Kidney (tissue), 14 donors: Measurements from ENCODE around the gene RCAN2. TPM values are rescaled to one million over a fixed set of nuclear protein-coding genes. Genes with fewer than 3 reads are reported as not detected.

Experiments
- DNase-seq, 5 donors: peaks; one replicate each; pipeline ENCODE4 v3.0.0-alpha.2; 2013 to 2020
- FAIRE-seq: peaks from 2 replicates; lab custom pipeline; 2012; peaks lifted over from hg19 to GRCh38; lab: Jason Lieb, UNC
- H3K27ac ChIP-seq, 2 donors: one replicate each; pipeline ENCODE4 v1.7.0; 2013; ENCODE audit warnings: low read depth in 2 of 2, low read length in 2 of 2, inconsistent platforms in 1 of 2
- H3K27me3 ChIP-seq: one replicate; pipeline ENCODE4 v1.7.1; 2013; ENCODE audit warnings: low read length, inconsistent platforms; ENCODE audit not compliant: control insufficient read depth, insufficient read depth
- H3K36me3 ChIP-seq, 3 donors: one replicate each; pipeline versions ENCODE4 v1.7.0 to v1.7.1; 2013; ENCODE audit warnings: low read length in 3 of 3, control low read depth in 1 of 3, inconsistent platforms in 1 of 3; ENCODE audit not compliant: insufficient read depth in 3 of 3, control insufficient read depth in 2 of 3
- H3K4me1 ChIP-seq, 3 donors: one replicate each; pipeline versions ENCODE4 v1.7.0 to v1.7.1; 2013; ENCODE audit warnings: low read length in 3 of 3, inconsistent platforms in 1 of 3, low read depth in 1 of 3; ENCODE audit not compliant: control insufficient read depth in 2 of 3, insufficient read depth in 2 of 3
- H3K4me3 ChIP-seq, 3 donors: one replicate each; pipeline versions ENCODE4 v1.7.0 to v1.8.1; 2013; ENCODE audit warnings: low read length in 3 of 3, control low read depth in 1 of 3, inconsistent platforms in 1 of 3
- H3K9ac ChIP-seq, 3 donors: one replicate each; pipeline versions ENCODE4 v1.7.0 to v1.7.1; 2013; ENCODE audit warnings: low read length in 3 of 3, control low read depth in 1 of 3, inconsistent platforms in 1 of 3
- H3K9me3 ChIP-seq, 3 donors: one replicate each; pipeline versions ENCODE4 v1.7.0 to v1.7.1; 2013; ENCODE audit warnings: low read length in 3 of 3, control low read depth in 1 of 3, inconsistent platforms in 1 of 3; ENCODE audit not compliant: control insufficient read depth in 2 of 3, insufficient read depth in 1 of 3
- intact Hi-C: fragments of 100-400 bp; cut with DNase I; formaldehyde crosslinking; loops from one replicate; pipeline ENCODE4 v1.11.1; 2022
- polyA plus RNA-seq: library from polyadenylated mRNA; stranded (reverse); fragments of 350-450 nt; fragmentation: Illumina TruSeq; extraction: RNeasy Lipid Tissue Mini Kit (QIAGEN cat#74804); gene quantifications from one replicate; pipeline ENCODE4 v1.2.3, GENCODE V29; 2014; ENCODE audit warnings: low read depth, low replicate concordance; ENCODE audit not compliant: insufficient read depth
- total RNA-seq: library from RNA; stranded (reverse); fragmentation: NEBNext Ultra II Directional; extraction: Animal tissue kit (Norgen Biotek cat#: 25700); gene quantifications from one replicate; pipeline ENCODE4 v1.2.1, GENCODE V29; 2021
- TF ChIP-seq, protein P1 (sequence below): IDR thresholded peaks from 3 replicates; pipeline ENCODE4 v1.5.1; 2012; ENCODE audit warnings: mild to moderate bottlenecking, moderate library complexity, borderline replicate concordance; ENCODE audit not compliant: insufficient read depth; ENCODE audit errors: extremely low read depth
- donor health status: control.
- donor health status: control.
- donor health status: control.
- donor health status: control.
- donor health status: control.
- donor health status: DM: yes; HTN: yes; CAD: no.
- donor health status: Normal renal cell carcinoma (clear cell type).

RCAN2 gene
- total and polyA plus RNA-seq, 2 donors from 2014 or later = 25.7 to 37.4 TPM

DNA sequence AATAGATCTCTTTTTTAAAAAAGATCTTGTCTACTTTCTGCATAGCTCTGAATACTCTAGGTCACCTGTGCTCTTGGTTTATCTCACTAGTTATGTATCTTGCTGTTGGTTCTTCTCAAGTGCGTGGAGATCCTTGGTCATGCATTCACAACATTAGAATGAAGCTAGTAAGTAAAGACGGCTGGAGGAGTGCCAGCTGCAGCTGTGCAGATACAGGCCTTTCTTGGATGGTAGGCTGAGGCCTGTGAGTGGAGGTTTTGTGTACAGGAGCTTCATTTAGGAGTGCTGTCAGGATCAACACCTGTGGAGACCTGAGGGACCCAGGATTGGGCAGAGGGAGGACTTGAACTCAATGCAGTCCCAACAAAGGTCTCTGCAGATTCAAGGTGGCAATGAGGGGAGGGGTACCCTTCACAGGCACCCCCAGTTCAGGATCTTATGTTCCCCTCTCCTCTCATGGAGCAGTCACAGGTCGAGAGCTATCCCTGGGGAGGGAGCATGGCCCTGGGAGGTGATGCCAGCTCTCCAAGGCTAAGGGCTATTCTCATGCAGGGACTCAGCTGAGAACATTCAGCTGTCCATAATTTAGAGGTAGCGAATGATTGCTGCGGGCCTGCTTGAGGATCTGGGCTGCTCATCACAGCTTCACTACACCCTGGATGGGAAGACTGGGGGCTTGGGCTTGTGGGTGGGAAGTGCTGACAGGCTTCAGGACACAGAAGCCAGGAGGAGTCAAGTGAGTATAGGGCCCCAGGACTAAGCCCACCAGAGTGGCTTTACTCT, 221.6 kb downstream of the RCAN2 start:
- no peaks in the 10 kb centered on the region for H3K36me3 ChIP-seq
- H3K4me3 ChIP-seq = no peak overlapping the region
- H3K4me1 ChIP-seq = peaks cover 0 to 4% (median 0%) of the 10 kb centered on the region in 3 donors
- H3K27me3 ChIP-seq = no peaks in the 10 kb centered on the region
- intact Hi-C loops = no loop called here
- FAIRE-seq (no peak), DNase-seq (peak in 1 of 5 donors; percentile 32)
- H3K9me3 ChIP-seq = no peaks in the 10 kb centered on the region
- H3K9ac ChIP-seq = no peak overlapping the region
- TF ChIP-seq, protein P1, sequence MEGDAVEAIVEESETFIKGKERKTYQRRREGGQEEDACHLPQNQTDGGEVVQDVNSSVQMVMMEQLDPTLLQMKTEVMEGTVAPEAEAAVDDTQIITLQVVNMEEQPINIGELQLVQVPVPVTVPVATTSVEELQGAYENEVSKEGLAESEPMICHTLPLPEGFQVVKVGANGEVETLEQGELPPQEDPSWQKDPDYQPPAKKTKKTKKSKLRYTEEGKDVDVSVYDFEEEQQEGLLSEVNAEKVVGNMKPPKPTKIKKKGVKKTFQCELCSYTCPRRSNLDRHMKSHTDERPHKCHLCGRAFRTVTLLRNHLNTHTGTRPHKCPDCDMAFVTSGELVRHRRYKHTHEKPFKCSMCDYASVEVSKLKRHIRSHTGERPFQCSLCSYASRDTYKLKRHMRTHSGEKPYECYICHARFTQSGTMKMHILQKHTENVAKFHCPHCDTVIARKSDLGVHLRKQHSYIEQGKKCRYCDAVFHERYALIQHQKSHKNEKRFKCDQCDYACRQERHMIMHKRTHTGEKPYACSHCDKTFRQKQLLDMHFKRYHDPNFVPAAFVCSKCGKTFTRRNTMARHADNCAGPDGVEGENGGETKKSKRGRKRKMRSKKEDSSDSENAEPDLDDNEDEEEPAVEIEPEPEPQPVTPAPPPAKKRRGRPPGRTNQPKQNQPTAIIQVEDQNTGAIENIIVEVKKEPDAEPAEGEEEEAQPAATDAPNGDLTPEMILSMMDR = no peak
- no peak overlapping the region for H3K27ac ChIP-seq

GRCh38 chr6:46267515-46267914, 223.7 kb downstream of the RCAN2 start:
- Histone ChIP-seq H3K4me3 (no peak overlapping the region), H3K36me3 (no peaks in the 10 kb centered on the region), H3K9ac (no peak overlapping the region), H3K27me3 (no peaks in the 10 kb centered on the region), H3K9me3 (no peaks in the 10 kb centered on the region), H3K4me1 (peaks cover 0 to 3% (median 0%) of the 10 kb centered on the region in 3 donors), H3K27ac (no peak overlapping the region)
- intact Hi-C loops = no loop called here
- FAIRE-seq = peak; percentile 46
- DNase-seq = no peak
- TF ChIP-seq, protein P1 = no peak

DNA sequence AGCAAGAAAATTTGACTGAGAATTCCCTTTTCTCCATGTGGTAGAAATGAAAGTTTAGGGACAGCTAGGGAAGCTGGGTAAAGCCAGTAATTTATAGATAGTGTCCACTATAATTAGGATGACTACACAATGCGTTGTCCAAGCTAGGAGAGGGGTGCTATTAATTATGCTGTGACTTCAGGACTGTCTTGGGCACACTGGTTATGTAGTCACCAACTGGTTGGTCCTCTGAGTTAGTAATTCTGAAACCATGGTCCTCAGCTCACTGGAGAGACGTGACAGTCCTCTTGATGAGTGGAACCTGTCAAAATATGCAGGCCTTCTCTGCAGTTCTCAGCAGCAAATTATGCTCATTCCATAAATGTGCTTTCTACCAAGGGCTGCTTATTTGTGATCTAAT, 225.9 kb downstream of the RCAN2 start:
- TF ChIP-seq, protein P1 = no peak
- Histone ChIP-seq H3K36me3 (no peaks in the 10 kb centered on the region), H3K27ac (no peak overlapping the region), H3K4me3 (no peak overlapping the region), H3K9ac (no peak overlapping the region), H3K27me3 (no peaks in the 10 kb centered on the region), H3K4me1 (peaks cover 0 to 3% (median 0%) of the 10 kb centered on the region in 3 donors), H3K9me3 (no peaks in the 10 kb centered on the region)
- intact Hi-C loops = no loop called here
- no peak for FAIRE-seq
- no peak for DNase-seq

GRCh38 chr6:46263707-46264086, 227.6 kb downstream of the RCAN2 start:
- no peak overlapping the region for H3K27ac ChIP-seq
- H3K4me1 ChIP-seq = peaks cover 0 to 3% (median 0%) of the 10 kb centered on the region in 3 donors
- DNase-seq (peak in 1 of 5 donors; percentile 34), FAIRE-seq (peak; percentile 84)
- H3K4me3 ChIP-seq = no peak overlapping the region
- H3K36me3 ChIP-seq = no peaks in the 10 kb centered on the region
- H3K27me3 ChIP-seq = no peaks in the 10 kb centered on the region
- H3K9me3 ChIP-seq = no peaks in the 10 kb centered on the region
- intact Hi-C loops = no loop called here
- TF ChIP-seq, protein P1 = no peak
- H3K9ac ChIP-seq = no peak overlapping the region
